ENCODE results near the gene GLRA3. TPM values are rescaled to one million over a fixed set of nuclear protein-coding genes. Genes with fewer than 3 reads are reported as not detected.
"Not testable (repeated sequence)": the region's sequence is repeated elsewhere in the genome, so short reads cannot be mapped to it uniquely, and the experiment has no call there.

GLRA3 gene
- total RNA-seq, 2 experiments from 2014 or later, result not detected

DNA sequence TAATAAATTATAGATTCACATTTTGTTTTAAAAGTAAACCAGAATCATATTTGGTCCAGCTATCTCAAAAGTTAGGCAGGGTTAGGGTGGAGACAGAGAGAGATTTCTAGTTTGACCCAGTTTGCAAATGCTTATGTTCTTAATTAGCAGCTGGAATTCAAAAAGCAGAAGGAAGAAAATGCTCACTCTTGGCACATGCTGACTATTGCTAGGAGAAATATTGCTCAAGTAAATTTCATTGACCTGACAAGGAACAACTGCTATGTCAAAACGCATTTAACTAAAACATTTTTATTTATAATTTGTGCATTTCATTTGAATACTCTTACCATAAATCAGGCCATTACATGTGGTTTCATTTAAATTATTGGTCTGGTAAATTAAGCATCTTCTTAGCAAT is 131.8 kb downstream of the GLRA3 start:
- H3K36me3 Mint-ChIP-seq (ENCODE audit: low read depth), result no peaks in the 10 kb centered on the region
- ChIA-PET CTCF (no interaction called here), POLR2A (no interaction called here)
- no peak overlapping the region for H3K4me3 Mint-ChIP-seq
- DNase-seq, result no peak
- no peaks in the 10 kb centered on the region for H3K27me3 Mint-ChIP-seq
- no peak overlapping the region for H3K27ac Mint-ChIP-seq
- no peaks in the 10 kb centered on the region for H3K4me1 Mint-ChIP-seq
- H3K9me3 Mint-ChIP-seq, result no peaks in the 10 kb centered on the region

DNA sequence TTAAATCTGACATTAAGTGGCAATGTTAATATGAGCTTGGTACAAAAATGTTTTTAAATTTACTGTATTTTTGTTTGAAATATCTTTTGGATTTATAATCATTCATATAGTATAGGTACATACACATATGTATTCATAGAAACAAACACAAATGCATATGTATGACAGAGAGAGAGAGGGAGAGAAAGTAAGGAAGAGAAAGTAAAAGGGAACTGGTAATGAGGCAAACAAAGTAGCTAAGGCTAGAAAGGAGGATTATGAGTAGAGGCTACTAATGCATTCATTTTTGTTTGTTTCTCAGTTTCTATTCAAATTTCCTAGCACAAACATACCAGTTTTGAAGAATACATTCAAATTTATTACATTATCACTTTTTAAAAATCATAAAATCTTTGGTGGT is 132.4 kb downstream of the GLRA3 start:
- Mint-ChIP-seq H3K9me3 (no peaks in the 10 kb centered on the region), H3K4me1 (no peaks in the 10 kb centered on the region), H3K4me3 (no peak overlapping the region), H3K27ac (no peak overlapping the region), H3K27me3 (no peaks in the 10 kb centered on the region), H3K36me3 (ENCODE audit: low read depth) (no peaks in the 10 kb centered on the region)
- no peak for DNase-seq
- POLR2A ChIA-PET, result no interaction called here
- CTCF ChIA-PET, result no interaction called here

DNA sequence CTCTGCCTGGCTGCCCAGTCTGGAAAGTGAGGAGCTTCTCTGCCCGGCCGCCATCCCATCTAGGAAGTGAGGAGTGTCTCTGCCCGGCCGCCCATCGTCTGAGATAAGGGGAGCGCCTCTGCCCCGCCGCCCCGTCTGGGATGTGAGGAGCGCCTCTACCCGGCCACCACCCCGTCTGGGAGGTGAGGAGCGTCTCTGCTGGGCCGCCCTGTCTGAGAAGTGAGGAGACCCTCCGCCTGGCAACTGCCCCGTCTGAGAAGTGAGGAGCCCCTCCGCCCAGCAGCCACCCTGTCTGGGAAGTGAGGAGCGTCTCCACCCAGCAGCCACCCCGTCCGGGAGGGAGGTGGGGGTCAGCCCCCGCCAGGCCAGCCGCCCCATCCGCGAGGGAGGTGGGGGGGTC is 137.2 kb downstream of the GLRA3 start:
- H3K27ac Mint-ChIP-seq; H3K4me3 Mint-ChIP-seq; H3K27me3 Mint-ChIP-seq; CTCF ChIA-PET; POLR2A ChIA-PET; DNase-seq; H3K36me3 Mint-ChIP-seq (ENCODE audit: low read depth); H3K4me1 Mint-ChIP-seq: not testable (repeated sequence)
- peaks cover 10% of the 10 kb centered on the region for H3K9me3 Mint-ChIP-seq

DNA sequence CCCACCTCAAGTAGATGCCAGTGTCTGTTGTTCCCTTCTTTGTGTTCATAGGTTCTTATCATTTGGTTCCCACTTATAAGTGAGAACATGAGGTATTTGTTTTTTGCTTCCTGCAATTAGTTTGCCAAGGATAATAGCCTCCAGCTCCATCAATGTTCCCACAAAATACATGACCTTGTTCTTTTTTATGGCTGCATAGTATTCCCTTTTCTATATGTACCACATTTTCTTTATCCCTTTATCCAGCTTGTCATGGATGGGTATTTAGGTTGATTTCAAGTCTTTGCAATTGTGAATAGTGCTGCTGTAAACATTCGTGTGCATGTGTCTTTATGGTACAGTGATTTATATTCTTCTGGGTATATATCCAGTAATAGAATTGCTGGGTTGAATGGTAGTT is 138.4 kb downstream of the GLRA3 start:
- Mint-ChIP-seq H3K36me3 (ENCODE audit: low read depth) (no peaks in the 10 kb centered on the region), H3K4me3 (no peak overlapping the region), H3K27me3 (no peaks in the 10 kb centered on the region), H3K4me1 (no peaks in the 10 kb centered on the region), H3K27ac (no peak overlapping the region), H3K9me3 (peaks cover 10% of the 10 kb centered on the region)
- ChIA-PET POLR2A (no interaction called here), CTCF (no interaction called here)
- no peak for DNase-seq

DNA sequence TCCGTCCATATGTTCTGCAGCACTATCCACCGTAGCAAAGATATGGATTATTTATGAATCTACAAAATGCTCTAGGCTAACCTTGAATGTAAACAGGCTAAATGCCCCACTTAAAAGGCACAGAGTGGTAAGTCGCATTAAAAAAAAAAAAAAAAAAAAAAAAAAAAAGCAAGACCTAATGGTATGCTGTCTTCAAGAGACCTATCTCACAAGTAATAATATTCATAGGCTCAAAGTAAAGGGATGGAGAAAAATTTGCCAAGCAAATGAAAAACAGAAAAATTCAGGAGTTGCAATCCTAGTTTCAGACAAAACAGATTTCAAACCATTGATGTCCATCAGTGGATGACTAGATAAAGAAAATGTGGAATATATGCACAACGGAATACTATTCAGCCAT is 139.4 kb downstream of the GLRA3 start:
- Mint-ChIP-seq H3K4me3 (no peak overlapping the region), H3K9me3 (peaks cover 10% of the 10 kb centered on the region), H3K36me3 (ENCODE audit: low read depth) (no peaks in the 10 kb centered on the region), H3K4me1 (no peaks in the 10 kb centered on the region), H3K27ac (no peak overlapping the region), H3K27me3 (no peaks in the 10 kb centered on the region)
- CTCF ChIA-PET, result no interaction called here
- POLR2A ChIA-PET, result no interaction called here
- DNase-seq, result no peak

DNA sequence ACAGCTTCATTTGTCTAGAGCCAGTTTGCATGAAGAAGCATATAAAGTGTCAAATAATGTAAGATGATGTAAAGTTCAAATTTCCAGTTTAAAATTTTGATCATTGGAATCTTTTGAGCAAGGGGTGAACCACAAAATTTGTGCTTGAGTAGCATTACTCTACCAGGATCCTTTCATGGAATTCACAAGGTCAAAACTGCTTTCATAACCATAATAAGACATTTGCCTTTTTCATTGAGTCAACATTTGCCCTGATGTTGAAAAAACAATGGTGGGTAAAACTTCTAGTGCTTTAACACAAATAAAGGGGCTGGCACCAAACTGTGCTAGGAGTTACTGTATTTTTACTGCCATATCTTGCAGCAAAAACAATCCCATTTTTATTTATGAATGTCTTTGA is 142.2 kb downstream of the GLRA3 start:
- DNase-seq, result no peak
- H3K36me3 Mint-ChIP-seq (ENCODE audit: low read depth), result no peaks in the 10 kb centered on the region
- H3K4me3 Mint-ChIP-seq, result no peak overlapping the region
- peaks cover 10% of the 10 kb centered on the region for H3K9me3 Mint-ChIP-seq
- H3K4me1 Mint-ChIP-seq, result no peaks in the 10 kb centered on the region
- H3K27ac Mint-ChIP-seq, result no peak overlapping the region
- CTCF ChIA-PET, result no interaction called here
- H3K27me3 Mint-ChIP-seq, result no peaks in the 10 kb centered on the region
- POLR2A ChIA-PET, result no interaction called here

DNA sequence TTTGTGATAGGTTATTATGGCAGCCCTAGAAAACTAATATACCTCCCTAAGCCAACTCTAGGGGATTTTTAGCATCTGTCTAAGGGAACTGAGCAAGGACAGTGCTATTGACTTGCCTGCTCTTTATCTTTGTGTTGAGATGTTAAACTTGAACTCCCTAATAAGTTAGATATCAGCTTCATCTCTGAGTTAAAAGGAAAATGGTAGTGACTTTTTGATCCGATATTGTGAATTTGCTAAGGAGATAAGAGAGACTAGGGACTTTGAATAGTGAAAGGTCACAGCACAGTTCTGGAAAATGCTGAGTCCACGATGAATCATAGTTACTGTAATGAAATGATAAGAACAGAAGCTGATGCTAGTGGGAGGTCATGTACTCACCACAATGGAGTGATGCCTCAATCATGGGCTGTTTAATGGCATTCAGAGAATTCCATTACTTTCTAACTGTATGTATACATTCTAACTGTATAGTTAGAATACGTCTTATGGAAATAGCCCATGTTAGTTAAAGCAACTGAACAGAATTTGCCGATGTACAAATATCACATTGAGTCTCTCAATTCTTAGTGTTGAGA is 147.2 kb downstream of the GLRA3 start:
- ChIA-PET CTCF (no interaction called here), POLR2A (no interaction called here)
- DNase-seq, result no peak
- Mint-ChIP-seq H3K9me3 (no peaks in the 10 kb centered on the region), H3K27me3 (no peaks in the 10 kb centered on the region), H3K4me3 (no peak overlapping the region), H3K36me3 (ENCODE audit: low read depth) (no peaks in the 10 kb centered on the region), H3K27ac (no peak overlapping the region), H3K4me1 (no peaks in the 10 kb centered on the region)

DNA sequence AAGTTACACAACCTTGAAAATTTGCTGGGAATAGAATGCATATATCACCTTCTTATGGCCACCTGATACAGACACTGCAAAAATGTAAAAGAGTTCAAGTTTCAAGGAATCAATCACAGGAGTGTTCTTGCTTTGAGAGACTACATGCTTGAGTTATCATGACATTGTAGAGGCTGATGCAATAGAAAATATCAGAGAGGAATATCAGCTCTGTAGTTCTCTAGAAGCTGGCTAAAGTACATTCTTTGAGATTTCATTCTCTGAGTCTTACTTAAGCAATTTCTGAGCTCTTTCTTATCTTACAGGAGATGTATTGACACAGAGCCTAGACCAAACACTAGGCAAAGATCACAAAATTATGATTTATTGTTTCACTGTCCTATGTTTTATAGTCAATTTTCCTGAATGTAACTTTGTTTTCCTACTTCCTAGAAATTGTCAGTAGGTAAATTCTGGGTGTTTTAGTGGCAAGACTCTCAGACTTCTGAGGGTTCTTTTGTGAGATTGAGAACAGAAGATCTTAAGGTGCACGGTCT is 154.7 kb downstream of the GLRA3 start:
- ChIA-PET CTCF (interaction anchor here (0.6 kb wide), 1 partner anchor 966 kb away, joined by 4 read pairs; no protein-coding TSS in a partner anchor), POLR2A (no interaction called here)
- H3K9me3 Mint-ChIP-seq, result no peaks in the 10 kb centered on the region
- no peak overlapping the region for H3K4me3 Mint-ChIP-seq
- no peaks in the 10 kb centered on the region for H3K36me3 Mint-ChIP-seq (ENCODE audit: low read depth)
- H3K4me1 Mint-ChIP-seq, result no peaks in the 10 kb centered on the region
- H3K27ac Mint-ChIP-seq, result no peak overlapping the region
- DNase-seq, result no peak
- H3K27me3 Mint-ChIP-seq, result no peaks in the 10 kb centered on the region

DNA sequence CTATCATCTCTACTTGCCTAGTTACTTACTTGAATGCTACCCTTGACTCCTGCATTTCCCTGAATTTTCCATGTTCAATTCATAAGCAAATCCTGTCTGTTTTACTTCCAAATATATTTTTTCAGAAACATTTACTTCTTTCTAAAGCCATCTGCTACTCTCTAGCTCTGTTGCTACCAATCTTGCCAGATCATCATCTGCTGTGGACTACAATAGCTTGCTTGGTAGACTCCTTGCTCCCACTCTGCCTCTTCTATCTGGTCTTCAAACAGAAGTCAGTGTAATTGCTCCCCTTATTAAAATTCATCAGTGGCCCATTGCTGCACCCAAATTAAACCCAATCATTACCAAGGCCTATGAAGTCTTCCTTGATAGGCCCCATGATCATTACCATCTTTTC is 155.2 kb downstream of the GLRA3 start:
- Mint-ChIP-seq H3K27me3 (no peaks in the 10 kb centered on the region), H3K27ac (no peak overlapping the region), H3K9me3 (no peaks in the 10 kb centered on the region), H3K4me3 (no peak overlapping the region), H3K36me3 (ENCODE audit: low read depth) (no peaks in the 10 kb centered on the region), H3K4me1 (no peaks in the 10 kb centered on the region)
- POLR2A ChIA-PET, result no interaction called here
- CTCF ChIA-PET, result interaction anchor here (0.6 kb wide), 1 partner anchor 965 kb away, joined by 4 read pairs; no protein-coding TSS in a partner anchor
- no peak for DNase-seq

DNA sequence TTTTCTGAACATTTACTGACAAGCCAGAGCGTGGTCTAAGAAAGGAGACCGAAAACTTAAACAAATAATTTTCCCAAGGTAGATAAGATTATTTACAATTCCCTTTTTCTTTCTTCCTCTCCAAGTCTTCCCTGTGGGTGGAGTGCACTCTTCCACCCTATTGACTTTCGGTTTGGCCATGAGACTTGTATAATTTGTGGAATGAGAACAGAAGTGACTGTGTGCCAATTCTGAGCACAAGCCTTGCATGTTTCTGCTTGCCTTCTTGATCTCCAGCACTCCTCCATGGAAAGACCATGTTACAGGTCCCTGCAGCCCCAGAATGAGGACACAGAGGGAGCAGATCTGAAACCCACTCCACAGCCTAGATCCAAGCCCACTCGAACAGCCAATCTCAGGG is 156.8 kb downstream of the GLRA3 start:
- no peak overlapping the region for H3K27ac Mint-ChIP-seq
- H3K9me3 Mint-ChIP-seq, result no peaks in the 10 kb centered on the region
- no peak overlapping the region for H3K4me3 Mint-ChIP-seq
- no peaks in the 10 kb centered on the region for H3K4me1 Mint-ChIP-seq
- DNase-seq, result no peak
- H3K36me3 Mint-ChIP-seq (ENCODE audit: low read depth), result no peaks in the 10 kb centered on the region
- H3K27me3 Mint-ChIP-seq, result no peaks in the 10 kb centered on the region
- POLR2A ChIA-PET, result no interaction called here
- CTCF ChIA-PET, result no interaction called here

DNA sequence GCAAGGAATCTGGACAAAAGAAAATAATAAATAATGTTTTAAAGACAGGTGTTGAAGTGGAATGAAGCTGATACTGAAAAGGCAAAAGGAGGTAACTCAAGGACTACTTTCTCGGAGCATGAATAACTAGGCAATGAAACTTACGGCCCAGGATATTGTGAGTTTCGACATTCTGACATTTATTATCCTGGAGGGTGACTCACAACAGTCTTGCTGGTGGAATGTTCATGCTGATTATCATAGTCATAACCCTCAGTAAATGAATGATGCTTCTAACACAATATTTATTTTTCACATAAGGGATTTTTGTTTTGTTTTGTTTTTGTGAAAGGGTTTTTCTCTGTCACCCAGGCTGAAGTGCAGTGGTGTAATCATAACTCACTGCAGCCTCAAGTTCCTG is 159.8 kb downstream of the GLRA3 start:
- Mint-ChIP-seq H3K4me3 (no peak overlapping the region), H3K36me3 (ENCODE audit: low read depth) (no peaks in the 10 kb centered on the region), H3K9me3 (no peaks in the 10 kb centered on the region), H3K27me3 (no peaks in the 10 kb centered on the region), H3K27ac (no peak overlapping the region), H3K4me1 (no peaks in the 10 kb centered on the region)
- no peak for DNase-seq
- ChIA-PET POLR2A (no interaction called here), CTCF (no interaction called here)

DNA sequence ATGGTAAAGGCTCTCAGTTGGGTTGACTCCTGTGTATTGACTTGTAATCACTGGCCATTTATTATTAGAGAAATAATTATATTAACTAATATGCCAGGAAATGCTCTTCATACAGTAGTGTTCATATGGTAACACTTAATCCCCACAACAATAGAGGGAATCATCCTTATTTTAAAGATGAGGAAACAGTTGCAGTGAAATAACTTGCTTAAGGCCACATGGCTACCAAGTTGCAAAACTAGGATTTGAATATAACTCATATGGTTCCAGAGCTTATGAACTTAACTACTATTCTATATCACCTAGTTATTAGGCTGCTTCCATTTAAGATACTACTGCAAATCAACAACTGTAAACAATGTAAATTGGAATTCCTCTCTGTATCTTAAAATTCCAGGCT is 163.2 kb downstream of the GLRA3 start:
- no peaks in the 10 kb centered on the region for H3K9me3 Mint-ChIP-seq
- ChIA-PET CTCF (no interaction called here), POLR2A (no interaction called here)
- H3K4me3 Mint-ChIP-seq, result no peak overlapping the region
- no peak for DNase-seq
- no peaks in the 10 kb centered on the region for H3K27me3 Mint-ChIP-seq
- H3K36me3 Mint-ChIP-seq (ENCODE audit: low read depth), result no peaks in the 10 kb centered on the region
- H3K4me1 Mint-ChIP-seq, result no peaks in the 10 kb centered on the region
- H3K27ac Mint-ChIP-seq, result no peak overlapping the region

DNA sequence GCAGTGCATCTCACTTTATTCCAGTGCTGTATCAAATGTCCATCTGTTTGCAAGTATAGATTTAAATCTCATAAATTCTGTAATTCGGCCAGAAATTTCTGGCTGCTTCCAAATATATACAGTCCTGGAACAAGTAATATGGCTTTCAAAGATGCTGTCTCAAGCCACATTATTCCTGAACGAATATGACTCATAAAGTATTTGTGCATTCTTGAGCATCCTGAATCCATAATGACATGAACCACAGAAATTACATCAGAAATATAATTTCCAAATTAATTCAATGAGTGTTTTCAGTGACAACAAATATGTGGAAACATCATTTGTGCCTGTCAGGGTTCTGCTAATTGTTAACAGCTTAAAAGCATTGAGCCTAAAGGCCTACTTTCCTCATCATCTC is 165.8 kb downstream of the GLRA3 start:
- Mint-ChIP-seq H3K9me3 (no peaks in the 10 kb centered on the region), H3K4me1 (no peaks in the 10 kb centered on the region), H3K27me3 (no peaks in the 10 kb centered on the region), H3K36me3 (ENCODE audit: low read depth) (no peaks in the 10 kb centered on the region), H3K27ac (no peak overlapping the region), H3K4me3 (no peak overlapping the region)
- ChIA-PET CTCF (interaction anchor here (0.6 kb wide), 1 partner anchor 1560 kb away, joined by 3 read pairs; no protein-coding TSS in a partner anchor), POLR2A (no interaction called here)
- no peak for DNase-seq

DNA sequence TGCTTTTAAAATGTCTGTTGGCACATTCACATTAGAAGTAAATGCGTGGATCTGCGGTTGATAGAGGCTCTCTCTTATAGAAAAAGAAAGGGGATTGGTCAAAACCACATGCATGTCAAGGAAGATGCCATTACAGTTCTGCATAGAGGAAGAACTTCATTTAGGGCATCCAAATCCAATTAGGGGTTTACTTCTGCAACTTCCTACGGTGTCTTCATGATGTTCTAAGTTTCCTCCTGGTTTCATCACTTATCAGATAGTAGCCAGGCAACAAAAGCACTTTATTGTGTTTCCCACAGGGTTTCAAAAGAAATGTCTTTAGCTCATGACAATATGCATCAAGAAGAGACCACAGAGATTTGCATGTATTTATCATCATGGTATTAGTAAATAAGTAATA is 170.8 kb downstream of the GLRA3 start:
- Mint-ChIP-seq H3K27me3 (peaks cover 2% of the 10 kb centered on the region), H3K9me3 (no peaks in the 10 kb centered on the region), H3K4me1 (no peaks in the 10 kb centered on the region), H3K4me3 (no peak overlapping the region), H3K36me3 (ENCODE audit: low read depth) (no peaks in the 10 kb centered on the region), H3K27ac (no peak overlapping the region)
- CTCF ChIA-PET, result no interaction called here
- POLR2A ChIA-PET, result no interaction called here
- DNase-seq, result no peak

Measured in activated CD4-positive, alpha-beta T cell treated with anti-CD3 and anti-CD28 coated beads, Interleukin-2, amount 10 ng/mL, durations not matched to agents 7 days and 5 days (primary cell).